Esophagus mucosa (tissue), 1 donor: ENCODE data around the gene SUSD1. TPM values are rescaled to one million over a fixed set of nuclear protein-coding genes. Genes with fewer than 3 reads are reported as not detected.
A peak's percentile ranks its signal among the peaks of the same experiment; 100 is the strongest.

ENCODE experiments used
- ATAC-seq: fragments of 200-7000 bp; cut with Tn5 transposase; one replicate; pipeline ENCODE4 v1.9.1; 2020
- total RNA-seq: library from RNA; stranded (reverse); gene quantifications from one replicate; pipeline ENCODE4 v1.2.4, GENCODE V29; 2023
- donor health status: DM: yes; HTN: yes; CAD: no.

Gene SUSD1
- total RNA-seq, 1 donor from 2014 or later = 4.9 TPM

- ATAC-seq = no peak
These were observed 110.2 kb downstream of the SUSD1 start for GRCh38 chr9:112064871-112065270.

GRCh38 chr9:112063586-112063985 lies 111.5 kb downstream of the SUSD1 start:
- ATAC-seq = no peak

- no peak for ATAC-seq
These were observed 111.9 kb downstream of the SUSD1 start for GRCh38 chr9:112063151-112063550.

- peak; percentile 78 for ATAC-seq
These were observed 113.9 kb downstream of the SUSD1 start for GRCh38 chr9:112061152-112061740.

GRCh38 chr9:112059966-112060320 lies 115.2 kb downstream of the SUSD1 start:
- no peak for ATAC-seq

- peak; percentile 51 for ATAC-seq
These were observed 115.7 kb downstream of the SUSD1 start for GRCh38 chr9:112059145-112059965.

GRCh38 chr9:112056996-112057395 lies 118.1 kb downstream of the SUSD1 start:
- no peak for ATAC-seq

- no peak for ATAC-seq
These were observed 120.2 kb downstream of the SUSD1 start for GRCh38 chr9:112054916-112055315.

GRCh38 chr9:112051812-112052211 lies 123.3 kb downstream of the SUSD1 start:
- ATAC-seq = no peak

GRCh38 chr9:112050544-112051475 lies 124.3 kb downstream of the SUSD1 start:
- ATAC-seq = no peak

- ATAC-seq = no peak
These were observed 125.1 kb downstream of the SUSD1 start for GRCh38 chr9:112049811-112050516.

- ATAC-seq = no peak
These were observed 126.0 kb downstream of the SUSD1 start for GRCh38 chr9:112048924-112049691.

- ATAC-seq = peak; percentile 44
These were observed 127.5 kb downstream of the SUSD1 start for GRCh38 chr9:112047538-112048066.

- peak; percentile 24 for ATAC-seq
These were observed 128.9 kb downstream of the SUSD1 start for GRCh38 chr9:112046181-112046580.

- no peak for ATAC-seq
These were observed 130.2 kb downstream of the SUSD1 start for GRCh38 chr9:112044881-112045280.

- ATAC-seq = no peak
These were observed 130.9 kb downstream of the SUSD1 start for GRCh38 chr9:112044186-112044585.

GRCh38 chr9:112043423-112043822 lies 131.7 kb downstream of the SUSD1 start:
- no peak for ATAC-seq

- ATAC-seq = no peak
These were observed 132.3 kb downstream of the SUSD1 start for GRCh38 chr9:112042769-112043168.

GRCh38 chr9:112042244-112042638 lies 132.9 kb downstream of the SUSD1 start:
- no peak for ATAC-seq

- peak; percentile 53 for ATAC-seq
These were observed 133.4 kb downstream of the SUSD1 start for GRCh38 chr9:112041536-112042243.

- ATAC-seq = no peak
These were observed 133.9 kb downstream of the SUSD1 start for GRCh38 chr9:112041199-112041535.
